Stomach smooth muscle (tissue), 2 donors: ENCODE results near the gene RASAL3.
A peak's percentile ranks its signal among the peaks of the same experiment; 100 is the strongest.

Experiments used
- H3K27ac ChIP-seq: one replicate; pipeline ENCODE4 v1.7.0; 2013; ENCODE audit warnings: mild to moderate bottlenecking, low read length, inconsistent platforms
- H3K27me3 ChIP-seq, 2 donors: one replicate each; pipeline ENCODE4 v1.7.0; 2013; ENCODE audit warnings: low read length in 2 of 2; ENCODE audit not compliant: insufficient read depth in 2 of 2, control insufficient read depth in 1 of 2
- H3K36me3 ChIP-seq, 2 donors: one replicate each; pipeline ENCODE4 v1.7.0; 2013; ENCODE audit warnings: low read length in 2 of 2; ENCODE audit not compliant: control insufficient read depth in 2 of 2, insufficient read depth in 2 of 2
- H3K4me1 ChIP-seq: one replicate; pipeline ENCODE4 v1.7.0; 2013; ENCODE audit warnings: low read length; ENCODE audit not compliant: control insufficient read depth, insufficient read depth
- H3K4me3 ChIP-seq, 2 donors: one replicate each; pipeline ENCODE4 v1.7.0; 2013; ENCODE audit warnings: low read length in 2 of 2
- H3K9ac ChIP-seq, 2 donors: one replicate each; pipeline ENCODE4 v1.7.0; 2013; ENCODE audit warnings: low read length in 2 of 2, mild to moderate bottlenecking in 1 of 2
- H3K9me3 ChIP-seq, 2 donors: one replicate each; pipeline ENCODE4 v1.7.0; 2013; ENCODE audit warnings: low read length in 2 of 2; ENCODE audit not compliant: control insufficient read depth in 2 of 2
- donor health status: healthy.
- donor health status: Pancreatic carcinoma.

Gene RASAL3

GRCh38 chr19:15464394-15465385 is at the start of gene RASAL3:
Gene RASAL3 (minus strand): TSS chr19:15464544. CDS start chr19:15464358, 186 bp downstream.
- peak within 1 kb of the TSS; percentile 11 to 22 for H3K4me3 ChIP-seq
- H3K27me3 ChIP-seq: peaks cover 21 to 34% of the 10 kb centered on the region in 2 donors

GRCh38 chr19:15511671-15512424 is 47.5 kb upstream of the RASAL3 start:
- H3K36me3 ChIP-seq: no peaks in the 10 kb centered on the region
- H3K4me3 ChIP-seq: no peak overlapping the region
- H3K4me1 ChIP-seq: no peaks in the 10 kb centered on the region
- H3K27ac ChIP-seq: no peak overlapping the region
- peaks cover 26 to 34% of the 10 kb centered on the region in 2 donors for H3K27me3 ChIP-seq
- no peaks in the 10 kb centered on the region for H3K9me3 ChIP-seq
- no peak overlapping the region for H3K9ac ChIP-seq

More at GRCh38 chr19:15464394-15465385, at the start of gene RASAL3:
- H3K4me1 ChIP-seq: peaks cover 7% of the 10 kb centered on the region
- H3K36me3 ChIP-seq: no peaks in the 10 kb centered on the region
- H3K9me3 ChIP-seq: no peaks in the 10 kb centered on the region
- no peak within 1 kb of the TSS for H3K9ac ChIP-seq
- no peak within 1 kb of the TSS for H3K27ac ChIP-seq

DNA sequence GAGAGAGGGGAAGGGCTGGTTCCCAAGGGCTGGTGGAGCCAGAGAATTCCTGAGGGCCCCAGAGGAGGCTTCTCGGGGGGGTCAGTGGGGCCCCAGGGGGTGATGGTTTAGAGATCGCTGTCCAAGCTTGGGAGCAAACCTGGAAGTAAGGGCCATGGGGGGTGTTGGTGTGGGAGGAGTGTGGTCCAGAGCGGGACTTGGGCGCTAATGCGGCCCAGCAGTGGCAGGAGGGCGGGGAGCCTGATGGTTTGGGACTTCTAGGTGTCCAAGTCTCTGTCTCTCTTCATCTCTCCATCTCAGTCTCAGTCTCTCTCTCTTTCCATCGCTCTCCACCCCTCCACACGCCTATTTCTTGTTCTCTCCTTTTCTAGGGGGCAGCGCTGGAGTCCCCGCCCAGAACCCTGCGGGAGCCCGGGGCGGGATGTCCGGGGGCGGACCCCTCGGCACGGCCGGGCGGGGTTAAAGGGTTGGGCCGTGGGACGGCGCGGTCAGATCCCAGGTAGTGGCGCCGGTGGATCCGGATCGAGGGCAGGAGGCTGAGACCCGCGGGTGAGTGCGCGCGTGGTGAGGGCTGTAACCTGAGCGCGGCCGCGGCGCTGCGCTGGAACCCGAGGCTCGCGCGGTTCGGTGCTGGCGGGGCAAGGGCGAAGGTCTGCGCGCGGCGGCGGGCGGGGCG is 43.8 kb upstream of the RASAL3 start, which contains the start of gene CYP4F22:
TSS of gene CYP4F22 (plus strand) at position 491 of the 676 bp plus-strand sequence. CDS start 16,812 bp downstream, outside the sequence.
- Histone ChIP-seq H3K9me3 (no peaks in the 10 kb centered on the region), H3K27ac (no peak within 1 kb of the TSS), H3K4me3 (no peak within 1 kb of the TSS), H3K9ac (no peak within 1 kb of the TSS), H3K27me3 (peaks cover 32 to 34% of the 10 kb centered on the region in 2 donors), H3K4me1 (no peaks in the 10 kb centered on the region), H3K36me3 (no peaks in the 10 kb centered on the region)

GRCh38 chr19:15507068-15508034 is 43.0 kb upstream of the RASAL3 start:
- H3K4me1 ChIP-seq: no peaks in the 10 kb centered on the region
- H3K9me3 ChIP-seq: no peaks in the 10 kb centered on the region
- H3K4me3 ChIP-seq: no peak overlapping the region
- peaks cover 32 to 34% of the 10 kb centered on the region in 2 donors for H3K27me3 ChIP-seq
- H3K9ac ChIP-seq: no peak overlapping the region
- H3K27ac ChIP-seq: no peak overlapping the region
- no peaks in the 10 kb centered on the region for H3K36me3 ChIP-seq

DNA sequence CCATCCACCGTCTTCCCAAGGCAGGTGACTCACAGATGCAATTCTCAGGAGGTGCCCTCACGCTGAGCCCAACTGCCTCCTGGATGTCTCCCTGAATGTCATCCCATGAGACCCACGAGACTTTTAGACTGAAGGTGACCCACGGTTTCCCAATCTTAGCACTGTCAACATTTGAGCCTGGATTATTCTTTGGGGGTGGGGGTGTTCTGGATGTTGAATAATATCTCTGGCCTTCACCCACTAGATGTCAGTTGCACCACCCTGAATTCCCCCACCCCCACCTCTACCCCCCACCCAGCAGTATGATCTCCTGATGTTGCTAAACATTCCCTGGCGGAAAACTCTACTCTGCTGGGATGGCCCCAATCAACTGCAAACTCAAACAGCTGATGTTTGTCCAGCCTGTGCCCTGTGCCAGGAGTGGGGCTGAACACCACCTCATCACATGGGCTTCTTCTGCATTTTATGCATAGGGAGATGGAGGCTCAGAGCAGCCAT is 41.8 kb upstream of the RASAL3 start:
- Histone ChIP-seq H3K9me3 (no peaks in the 10 kb centered on the region), H3K4me1 (no peaks in the 10 kb centered on the region), H3K9ac (no peak overlapping the region), H3K27ac (no peak overlapping the region), H3K36me3 (no peaks in the 10 kb centered on the region), H3K4me3 (no peak overlapping the region), H3K27me3 (peaks cover 26 to 28% of the 10 kb centered on the region in 2 donors)

DNA sequence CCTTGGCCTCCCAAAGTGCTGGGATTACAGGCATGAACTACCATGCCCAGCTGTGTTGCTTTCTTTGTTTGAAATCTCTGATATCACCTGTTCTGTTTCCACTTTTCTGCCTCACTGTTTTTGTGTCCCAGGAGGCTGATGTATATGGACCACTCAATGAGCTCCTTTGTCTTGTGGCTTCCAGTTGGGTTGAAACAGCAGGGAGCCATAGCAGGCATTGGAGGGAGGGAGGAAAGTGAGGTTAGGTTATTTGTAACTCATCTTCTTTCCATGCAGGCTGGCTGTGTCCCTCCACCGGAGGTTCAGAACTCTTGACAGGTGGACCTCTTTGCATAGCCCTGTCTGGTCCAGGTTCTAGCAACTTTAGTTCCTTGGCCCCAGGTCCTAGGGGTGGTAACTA is 37.9 kb upstream of the RASAL3 start:
- no peak overlapping the region for H3K4me3 ChIP-seq
- peaks cover 3 to 12% of the 10 kb centered on the region in 2 donors for H3K27me3 ChIP-seq
- H3K9ac ChIP-seq: no peak overlapping the region
- H3K9me3 ChIP-seq: no peaks in the 10 kb centered on the region
- H3K27ac ChIP-seq: no peak overlapping the region
- no peaks in the 10 kb centered on the region for H3K4me1 ChIP-seq
- H3K36me3 ChIP-seq: no peaks in the 10 kb centered on the region

GRCh38 chr19:15501596-15501995 is 37.3 kb upstream of the RASAL3 start:
- H3K9ac ChIP-seq: no peak overlapping the region
- peaks cover 0 to 9% of the 10 kb centered on the region in 2 donors for H3K27me3 ChIP-seq

GRCh38 chr19:15498910-15499309 is 34.6 kb upstream of the RASAL3 start:
- H3K4me1 ChIP-seq: no peaks in the 10 kb centered on the region
- peaks cover 0 to 2% of the 10 kb centered on the region in 2 donors for H3K27me3 ChIP-seq
- no peaks in the 10 kb centered on the region for H3K36me3 ChIP-seq
- H3K27ac ChIP-seq: no peak overlapping the region
- no peak overlapping the region for H3K4me3 ChIP-seq
- no peaks in the 10 kb centered on the region for H3K9me3 ChIP-seq
- H3K9ac ChIP-seq: no peak overlapping the region

More at GRCh38 chr19:15501596-15501995, 37.3 kb upstream of the RASAL3 start:
- Histone ChIP-seq H3K27ac (no peak overlapping the region), H3K36me3 (no peaks in the 10 kb centered on the region), H3K9me3 (no peaks in the 10 kb centered on the region), H3K4me1 (no peaks in the 10 kb centered on the region), H3K4me3 (no peak overlapping the region)

DNA sequence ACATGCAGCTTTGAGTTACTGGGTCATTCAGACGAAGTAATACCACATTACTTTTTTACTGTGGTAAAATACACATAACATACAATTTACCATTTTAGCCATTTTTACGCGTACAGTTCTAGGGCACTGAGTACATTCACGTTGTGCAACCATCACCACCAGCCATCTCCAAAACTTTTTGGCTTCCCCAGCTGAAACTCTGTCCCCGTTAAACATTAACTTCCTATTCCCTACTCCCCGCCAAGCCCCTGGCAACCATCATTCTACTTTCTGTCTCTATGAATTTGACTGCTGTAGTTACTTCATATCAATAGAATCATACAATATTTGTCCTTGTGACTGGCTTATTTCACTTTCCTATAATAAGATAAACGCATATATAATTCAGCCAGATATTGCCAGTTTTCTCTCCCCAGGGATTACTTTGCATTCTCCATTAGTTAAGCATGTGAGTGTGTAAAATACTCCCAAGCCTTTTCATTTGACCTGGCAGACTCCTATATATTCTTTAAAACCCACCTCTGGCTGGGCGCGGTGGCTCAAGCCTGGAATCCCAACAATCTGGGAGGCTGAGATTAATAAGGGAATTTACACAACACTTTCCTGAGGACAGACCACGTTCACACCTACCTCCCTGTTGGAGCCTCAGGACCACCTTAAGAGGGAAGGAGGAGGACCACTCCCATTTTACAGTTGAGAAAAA is 34.0 kb upstream of the RASAL3 start:
- H3K4me1 ChIP-seq: no peaks in the 10 kb centered on the region
- H3K4me3 ChIP-seq: no peak overlapping the region
- no peak overlapping the region for H3K9ac ChIP-seq
- no peaks in the 10 kb centered on the region for H3K9me3 ChIP-seq
- H3K36me3 ChIP-seq: no peaks in the 10 kb centered on the region
- no peak overlapping the region for H3K27ac ChIP-seq
- peaks cover 0 to 2% of the 10 kb centered on the region in 2 donors for H3K27me3 ChIP-seq
